ENCODE data around the gene NDUFV3.
"Not testable (repeated sequence)": the region's sequence is repeated elsewhere in the genome, so short reads cannot be mapped to it uniquely, and the experiment has no call there.

The NDUFV3 gene

GRCh38 chr21:42933973-42934372 is 40.9 kb downstream of the NDUFV3 start:
- not testable (repeated sequence) for DNase-seq (ENCODE audit: insufficient read length, low spot score); FAIRE-seq

DNA sequence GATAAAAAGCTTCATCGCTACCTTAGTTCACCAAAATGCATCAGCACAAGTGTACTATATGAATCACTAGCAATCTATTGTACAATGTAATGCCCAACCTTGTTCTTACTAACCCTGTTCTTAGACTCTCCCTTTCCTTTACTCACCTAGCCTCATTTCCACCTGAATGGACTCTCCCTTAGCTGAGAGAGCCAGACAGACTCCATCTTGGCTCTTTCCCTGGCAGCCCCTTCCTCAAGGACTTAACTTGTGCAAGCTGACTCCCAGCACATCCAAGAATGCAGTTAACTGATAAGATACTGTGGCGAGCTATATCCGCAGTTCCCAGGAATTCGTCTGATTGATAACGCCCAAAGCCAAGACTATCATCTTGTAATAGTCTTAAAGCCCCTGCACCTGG is 43.3 kb downstream of the NDUFV3 start:
- not testable (repeated sequence) for DNase-seq (ENCODE audit: insufficient read length, low spot score); FAIRE-seq

GRCh38 chr21:42937034-42937940 is 44.2 kb downstream of the NDUFV3 start:
- FAIRE-seq; DNase-seq (ENCODE audit: insufficient read length, low spot score): not testable (repeated sequence)

DNA sequence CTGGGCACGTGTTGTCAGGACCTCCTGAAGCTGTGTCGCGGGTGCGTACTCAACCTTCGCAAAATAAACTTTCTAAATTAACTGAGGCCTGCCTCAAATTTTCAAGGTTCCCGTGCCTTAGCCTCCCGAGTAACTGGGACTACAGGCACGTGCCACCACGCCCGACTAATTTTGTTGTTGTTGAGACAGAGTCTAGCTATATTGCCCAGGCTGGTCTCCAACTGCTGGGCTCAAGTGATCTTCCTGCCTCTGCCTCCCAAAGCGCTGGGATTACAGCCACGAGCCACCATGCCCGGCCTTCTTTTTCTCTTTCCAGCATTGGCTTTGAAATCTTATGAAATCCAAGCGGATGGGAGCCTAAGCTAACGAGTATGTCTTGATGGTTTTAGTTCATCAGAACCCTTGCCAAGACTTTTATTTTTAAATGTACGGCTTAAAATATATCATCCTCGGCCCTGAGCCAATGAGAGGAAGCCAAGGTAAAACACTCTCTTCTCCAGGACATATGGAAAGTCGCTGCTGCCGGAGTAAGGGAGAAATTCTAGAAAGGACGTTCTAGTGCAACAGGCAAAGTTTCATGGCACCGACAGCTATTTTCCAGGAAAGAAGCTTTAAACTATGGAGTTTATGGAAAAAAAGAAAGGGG is 45.0 kb downstream of the NDUFV3 start:
- FAIRE-seq (no peak), DNase-seq (ENCODE audit: insufficient read length, low spot score) (no peak)
- TF ChIP-seq, protein P1, sequence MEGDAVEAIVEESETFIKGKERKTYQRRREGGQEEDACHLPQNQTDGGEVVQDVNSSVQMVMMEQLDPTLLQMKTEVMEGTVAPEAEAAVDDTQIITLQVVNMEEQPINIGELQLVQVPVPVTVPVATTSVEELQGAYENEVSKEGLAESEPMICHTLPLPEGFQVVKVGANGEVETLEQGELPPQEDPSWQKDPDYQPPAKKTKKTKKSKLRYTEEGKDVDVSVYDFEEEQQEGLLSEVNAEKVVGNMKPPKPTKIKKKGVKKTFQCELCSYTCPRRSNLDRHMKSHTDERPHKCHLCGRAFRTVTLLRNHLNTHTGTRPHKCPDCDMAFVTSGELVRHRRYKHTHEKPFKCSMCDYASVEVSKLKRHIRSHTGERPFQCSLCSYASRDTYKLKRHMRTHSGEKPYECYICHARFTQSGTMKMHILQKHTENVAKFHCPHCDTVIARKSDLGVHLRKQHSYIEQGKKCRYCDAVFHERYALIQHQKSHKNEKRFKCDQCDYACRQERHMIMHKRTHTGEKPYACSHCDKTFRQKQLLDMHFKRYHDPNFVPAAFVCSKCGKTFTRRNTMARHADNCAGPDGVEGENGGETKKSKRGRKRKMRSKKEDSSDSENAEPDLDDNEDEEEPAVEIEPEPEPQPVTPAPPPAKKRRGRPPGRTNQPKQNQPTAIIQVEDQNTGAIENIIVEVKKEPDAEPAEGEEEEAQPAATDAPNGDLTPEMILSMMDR (IDR thresholded peaks at IDR 0.05; ENCODE audit: insufficient read depth, missing control alignments): no peak

DNA sequence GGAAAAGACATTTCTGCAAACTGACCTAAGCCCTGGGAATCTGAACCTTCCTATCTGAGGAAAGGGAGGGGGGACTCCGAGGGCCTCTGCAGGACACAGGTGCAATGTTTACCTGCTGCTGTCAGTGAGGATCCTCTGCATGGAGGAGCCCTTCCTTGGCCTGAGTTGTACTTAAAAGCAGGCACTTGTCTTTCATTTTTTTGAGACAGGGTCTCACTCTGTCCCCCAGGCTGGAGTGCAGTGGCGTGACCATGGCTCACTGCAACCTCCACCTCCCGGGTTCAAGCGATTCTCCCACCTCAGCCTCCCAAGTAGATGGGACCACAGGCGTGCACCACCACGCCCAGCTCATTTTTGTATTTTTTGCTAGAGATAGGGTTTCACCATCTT is 45.5 kb downstream of the NDUFV3 start:
- not testable (repeated sequence) for DNase-seq (ENCODE audit: insufficient read length, low spot score); FAIRE-seq

- TF ChIP-seq, protein P1 (IDR thresholded peaks at IDR 0.05; ENCODE audit: insufficient read depth, missing control alignments): no peak
- FAIRE-seq (no peak), DNase-seq (ENCODE audit: insufficient read length, low spot score) (no peak)
Measured at GRCh38 chr21:42939582-42940413, 46.7 kb downstream of the NDUFV3 start.

- DNase-seq (ENCODE audit: insufficient read length, low spot score) (no peak), FAIRE-seq (no peak)
- TF ChIP-seq, protein P1 (IDR thresholded peaks at IDR 0.05; ENCODE audit: insufficient read depth, missing control alignments): no peak
Measured at GRCh38 chr21:42941696-42942085, 48.6 kb downstream of the NDUFV3 start.

DNA sequence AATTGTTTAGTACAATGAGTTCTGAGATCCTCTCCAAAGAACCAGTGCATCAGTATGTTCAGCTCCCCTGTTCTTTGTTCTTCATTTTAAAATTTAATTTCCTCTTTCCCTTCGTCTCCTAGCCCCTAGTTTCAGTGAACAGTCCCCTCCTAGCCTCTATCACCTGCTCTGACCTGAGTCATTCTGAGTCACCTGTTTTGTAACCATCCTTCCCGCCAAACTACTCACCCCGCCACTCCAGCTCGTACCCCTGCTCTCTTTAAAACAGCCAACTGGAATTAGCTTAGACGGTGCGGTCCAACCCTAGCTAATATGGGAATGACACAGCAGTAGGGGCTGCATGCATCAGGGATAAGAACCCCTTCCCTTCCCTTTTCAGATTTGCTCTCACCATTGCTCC is 49.1 kb downstream of the NDUFV3 start:
- TF ChIP-seq, protein P1 (IDR thresholded peaks at IDR 0.05; ENCODE audit: insufficient read depth, missing control alignments): no peak
- FAIRE-seq: no peak

DNA sequence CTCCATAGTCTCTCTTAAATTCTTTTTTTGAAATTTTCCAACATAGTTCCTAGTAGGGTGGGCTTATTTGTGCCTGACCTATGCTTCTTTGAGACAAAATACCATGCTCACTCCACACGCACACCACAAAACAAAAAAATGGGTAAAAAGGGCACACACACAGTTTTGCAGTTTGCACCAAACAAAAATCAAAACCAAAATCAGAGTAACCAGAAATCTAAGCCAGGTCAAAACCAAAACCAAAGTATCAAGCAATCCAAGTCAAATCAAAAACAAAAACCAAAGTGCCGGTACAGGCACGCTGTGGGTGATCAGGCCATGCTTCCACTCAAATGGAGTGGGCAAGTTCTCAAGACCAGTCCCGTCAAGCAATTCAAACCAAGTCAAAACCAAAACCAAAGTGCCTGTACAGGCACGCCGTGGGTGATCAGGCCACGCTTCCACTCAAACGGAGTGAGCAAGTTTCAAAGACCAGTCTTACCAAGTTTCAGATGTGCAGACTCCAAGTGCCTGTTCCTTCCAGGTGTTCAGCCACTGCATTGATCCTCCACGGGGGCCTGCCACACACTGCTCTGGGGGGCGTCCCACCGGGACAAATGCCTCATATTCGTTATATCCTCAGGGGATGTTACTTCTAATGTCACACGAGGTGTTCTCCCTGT is 56.1 kb downstream of the NDUFV3 start:
- not testable (repeated sequence) for DNase-seq (ENCODE audit: insufficient read length, low spot score); FAIRE-seq

More for the DNA sequence above, 49.1 kb downstream of the NDUFV3 start:
- no peak for DNase-seq (ENCODE audit: insufficient read length, low spot score)

- not testable (repeated sequence) for DNase-seq (ENCODE audit: insufficient read length, low spot score); FAIRE-seq
Measured at GRCh38 chr21:42951193-42951592, 58.1 kb downstream of the NDUFV3 start.

Measured in D721Med (cell line).